Left ventricle myocardium inferior (tissue), 1 donor: ENCODE results near the gene DEK. TPM values are rescaled to one million over a fixed set of nuclear protein-coding genes. Genes with fewer than 3 reads are reported as not detected.

ENCODE experiments used
- DNase-seq: peaks from one replicate; pipeline ENCODE4 v3.0.0-alpha.2; 2020
- H3K27ac ChIP-seq: fragments of 200-600 bp; replicated peaks from 2 replicates; pipeline ENCODE4 v1.8.0; 2021
- H3K27me3 ChIP-seq: fragments of 200-600 bp; 2 replicates; pipeline ENCODE4 v1.8.0; 2021; ENCODE audit warnings: low read depth
- H3K36me3 ChIP-seq: fragments of 200-600 bp; 2 replicates; pipeline ENCODE4 v1.8.0; 2021
- H3K4me1 ChIP-seq: fragments of 200-600 bp; 2 replicates; pipeline ENCODE4 v1.8.0; 2021
- H3K4me3 ChIP-seq: fragments of 200-600 bp; 2 replicates; pipeline ENCODE4 v1.8.0; 2021; ENCODE audit warnings: mild to moderate bottlenecking, moderate library complexity
- H3K9me3 ChIP-seq: fragments of 200-600 bp; replicated peaks from 2 replicates; pipeline ENCODE4 v1.8.0; 2021
- intact Hi-C: fragments of 100-400 bp; cut with micrococcal nuclease; formaldehyde crosslinking; loops from one replicate; pipeline ENCODE4 v1.11.0; 2022
- total RNA-seq: library from RNA; stranded (reverse); fragmentation: NEBNext Ultra II Directional; extraction: Animal tissue kit (Norgen Biotek cat#: 25700); gene quantifications from one replicate; pipeline ENCODE4 v1.2.1, GENCODE V29; 2021
- TF ChIP-seq, protein P1 (sequence below): fragments of 200-600 bp; IDR thresholded peaks from 2 replicates; pipeline ENCODE4 v1.8.0; 2021; ENCODE audit warnings: antibody characterized with exemption, mild to moderate bottlenecking, borderline replicate concordance
- donor health status: DM: no; HTN: yes; CAD: no; lungs with severe emphysema.

DEK gene
- total RNA-seq, 1 donor from 2014 or later = 54.0 TPM

DNA sequence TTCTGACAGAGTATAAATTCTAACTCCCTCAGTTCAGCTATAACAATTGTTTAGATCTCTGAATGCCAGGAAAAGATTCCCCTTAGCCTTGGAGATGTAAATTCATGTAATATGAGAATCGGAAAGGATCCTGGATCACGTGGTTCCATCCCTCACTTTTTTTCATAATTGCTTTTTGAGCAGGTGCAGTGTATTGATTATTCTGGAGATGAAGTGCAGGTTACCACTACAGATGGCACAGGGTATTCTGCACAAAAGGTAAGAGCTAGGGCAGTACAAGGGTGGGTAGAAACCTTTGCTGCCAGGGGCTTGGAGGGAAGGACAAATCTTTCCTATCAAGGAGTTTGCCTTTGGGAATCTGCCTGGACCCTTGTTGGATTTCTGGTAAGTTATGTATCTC lies 56.4 kb downstream of the DEK start:
- no peaks in the 10 kb centered on the region for H3K27me3 ChIP-seq
- no peaks in the 10 kb centered on the region for H3K9me3 ChIP-seq
- TF ChIP-seq, protein P1, sequence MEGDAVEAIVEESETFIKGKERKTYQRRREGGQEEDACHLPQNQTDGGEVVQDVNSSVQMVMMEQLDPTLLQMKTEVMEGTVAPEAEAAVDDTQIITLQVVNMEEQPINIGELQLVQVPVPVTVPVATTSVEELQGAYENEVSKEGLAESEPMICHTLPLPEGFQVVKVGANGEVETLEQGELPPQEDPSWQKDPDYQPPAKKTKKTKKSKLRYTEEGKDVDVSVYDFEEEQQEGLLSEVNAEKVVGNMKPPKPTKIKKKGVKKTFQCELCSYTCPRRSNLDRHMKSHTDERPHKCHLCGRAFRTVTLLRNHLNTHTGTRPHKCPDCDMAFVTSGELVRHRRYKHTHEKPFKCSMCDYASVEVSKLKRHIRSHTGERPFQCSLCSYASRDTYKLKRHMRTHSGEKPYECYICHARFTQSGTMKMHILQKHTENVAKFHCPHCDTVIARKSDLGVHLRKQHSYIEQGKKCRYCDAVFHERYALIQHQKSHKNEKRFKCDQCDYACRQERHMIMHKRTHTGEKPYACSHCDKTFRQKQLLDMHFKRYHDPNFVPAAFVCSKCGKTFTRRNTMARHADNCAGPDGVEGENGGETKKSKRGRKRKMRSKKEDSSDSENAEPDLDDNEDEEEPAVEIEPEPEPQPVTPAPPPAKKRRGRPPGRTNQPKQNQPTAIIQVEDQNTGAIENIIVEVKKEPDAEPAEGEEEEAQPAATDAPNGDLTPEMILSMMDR = no peak
- H3K4me3 ChIP-seq = no peak overlapping the region
- no peak for DNase-seq
- no peak overlapping the region for H3K27ac ChIP-seq
- H3K4me1 ChIP-seq = no peaks in the 10 kb centered on the region
- intact Hi-C loops = no loop called here
- peaks cover 43% of the 10 kb centered on the region for H3K36me3 ChIP-seq

DNA sequence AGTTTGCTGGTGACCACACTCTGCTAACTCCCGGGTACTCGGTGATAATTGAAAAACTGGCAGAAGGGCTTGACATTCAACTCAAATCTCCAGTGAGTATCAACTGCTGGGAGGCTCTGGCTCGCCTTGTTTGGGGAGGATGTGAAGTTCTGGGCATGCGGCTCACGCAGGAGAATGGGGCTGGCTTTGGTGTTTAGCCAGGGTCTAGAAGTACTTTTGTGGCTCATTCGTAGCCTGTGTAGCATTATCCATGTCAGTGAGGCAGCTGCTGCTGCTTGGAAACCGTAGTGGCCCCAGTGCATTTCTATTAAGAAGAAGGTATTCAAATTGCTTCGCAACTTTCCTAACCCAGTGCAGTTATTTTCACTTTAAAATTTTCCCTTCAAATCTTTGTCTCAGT lies 56.9 kb downstream of the DEK start:
- intact Hi-C loops = no loop called here
- Histone ChIP-seq H3K36me3 (peaks cover 43% of the 10 kb centered on the region), H3K27ac (no peak overlapping the region), H3K27me3 (no peaks in the 10 kb centered on the region), H3K4me1 (no peaks in the 10 kb centered on the region), H3K9me3 (no peaks in the 10 kb centered on the region), H3K4me3 (no peak overlapping the region)
- TF ChIP-seq, protein P1 = no peak
- DNase-seq = no peak

DNA sequence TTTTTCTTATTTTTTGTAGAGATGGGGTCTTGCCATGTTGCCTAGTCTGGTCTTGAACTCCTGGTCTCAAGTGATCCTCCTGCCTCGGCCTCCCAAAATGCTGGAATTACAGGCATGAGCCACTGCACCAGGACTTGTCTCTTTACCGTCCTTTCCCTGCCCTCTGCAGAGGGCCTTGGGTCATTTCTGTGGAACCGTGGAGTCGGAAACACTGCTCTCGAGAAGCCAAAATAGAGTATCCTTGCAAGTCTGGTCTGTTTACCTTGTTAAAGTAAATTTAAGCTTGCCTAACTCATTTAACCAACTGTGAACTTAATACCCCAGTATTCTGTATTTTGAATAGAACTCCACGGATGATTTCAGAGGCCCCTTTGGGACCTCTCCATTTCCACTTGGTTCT lies 57.7 kb downstream of the DEK start:
- TF ChIP-seq, protein P1 = no peak
- DNase-seq = no peak
- no peak overlapping the region for H3K27ac ChIP-seq
- H3K4me3 ChIP-seq = no peak overlapping the region
- H3K36me3 ChIP-seq = peaks cover 47% of the 10 kb centered on the region
- intact Hi-C loops = no loop called here
- no peaks in the 10 kb centered on the region for H3K4me1 ChIP-seq
- H3K27me3 ChIP-seq = no peaks in the 10 kb centered on the region
- H3K9me3 ChIP-seq = no peaks in the 10 kb centered on the region

DNA sequence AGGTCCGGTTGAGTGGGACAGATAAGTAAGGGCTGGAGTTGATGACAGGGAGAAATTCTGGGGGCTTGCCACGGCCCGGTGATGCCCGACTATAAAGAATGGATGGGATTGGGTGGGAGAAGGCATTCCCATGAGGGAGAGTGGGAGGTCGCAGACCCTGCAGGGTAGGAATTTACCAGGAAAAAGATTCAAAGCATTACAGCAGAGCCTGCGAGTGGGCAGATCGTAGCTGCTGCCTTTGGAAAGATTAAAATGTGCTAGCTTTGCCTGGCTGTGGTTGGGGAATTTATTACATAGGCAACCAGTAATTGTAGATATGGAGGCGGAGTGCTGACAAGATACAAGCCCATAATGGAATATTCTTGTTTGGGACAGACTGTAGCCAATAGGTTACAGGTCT lies 59.6 kb downstream of the DEK start:
- intact Hi-C loops = no loop called here
- Histone ChIP-seq H3K4me1 (no peaks in the 10 kb centered on the region), H3K27ac (no peak overlapping the region), H3K27me3 (no peaks in the 10 kb centered on the region), H3K36me3 (peaks cover 65% of the 10 kb centered on the region), H3K9me3 (no peaks in the 10 kb centered on the region), H3K4me3 (no peak overlapping the region)
- TF ChIP-seq, protein P1 = no peak
- no peak for DNase-seq

DNA sequence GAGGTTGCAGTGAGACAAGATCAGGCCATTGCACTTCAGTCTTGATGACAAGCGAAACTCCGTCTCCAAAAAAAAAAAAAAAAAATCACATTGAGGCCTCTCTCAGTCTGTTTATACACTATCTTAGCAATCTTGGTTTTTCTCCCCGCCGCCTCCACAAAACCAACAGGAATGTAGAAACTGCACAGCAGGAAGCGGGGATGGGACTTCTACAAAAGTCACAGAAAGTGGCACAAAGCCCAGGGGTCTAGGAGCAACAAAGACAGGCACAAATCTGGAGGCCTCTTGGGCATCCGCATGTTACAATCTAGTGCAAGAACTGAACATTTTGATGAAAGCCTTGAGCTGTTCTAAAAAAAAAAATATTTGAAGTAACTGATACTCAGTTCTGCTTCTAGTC lies 60.5 kb downstream of the DEK start:
- Histone ChIP-seq H3K9me3 (no peaks in the 10 kb centered on the region), H3K27me3 (no peaks in the 10 kb centered on the region), H3K4me1 (no peaks in the 10 kb centered on the region), H3K4me3 (no peak overlapping the region), H3K27ac (no peak overlapping the region), H3K36me3 (peaks cover 69% of the 10 kb centered on the region)
- no peak for DNase-seq
- TF ChIP-seq, protein P1 = no peak
- intact Hi-C loops = no loop called here

DNA sequence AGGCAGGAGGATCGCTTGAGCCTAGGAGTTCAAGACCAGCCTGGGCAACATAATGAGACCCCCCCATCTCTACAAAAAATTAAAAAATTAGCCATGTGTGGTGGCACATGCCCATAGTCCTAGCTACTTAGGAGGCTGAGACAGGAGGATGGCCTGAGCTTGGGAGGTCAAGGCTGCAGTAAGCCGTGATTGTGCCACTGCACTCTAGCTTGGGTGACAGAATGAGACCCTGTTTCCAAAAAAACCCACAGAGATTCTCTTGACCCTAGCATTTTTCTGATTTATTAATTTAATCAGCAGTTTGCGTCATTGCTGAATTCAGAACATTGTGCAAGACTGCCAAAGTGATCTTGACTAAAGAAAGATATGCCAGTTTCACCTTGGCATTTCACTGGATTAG lies 72.3 kb downstream of the DEK start:
- no peaks in the 10 kb centered on the region for H3K4me1 ChIP-seq
- intact Hi-C loops = no loop called here
- DNase-seq = no peak
- H3K4me3 ChIP-seq = no peak overlapping the region
- no peaks in the 10 kb centered on the region for H3K9me3 ChIP-seq
- H3K27ac ChIP-seq = no peak overlapping the region
- peaks cover 36% of the 10 kb centered on the region for H3K36me3 ChIP-seq
- H3K27me3 ChIP-seq = no peaks in the 10 kb centered on the region
- TF ChIP-seq, protein P1 = no peak
